Measurements from ENCODE around the gene RRAS2. TPM values are rescaled to one million over a fixed set of nuclear protein-coding genes. Genes with fewer than 3 reads are reported as not detected.
A peak's percentile ranks its signal among the peaks of the same experiment; 100 is the strongest.

Gene RRAS2
- total and polyA plus RNA-seq, 9 of the 15 experiments (the other 6 are each of a cell fraction or from before 2014, with no cell fraction given), result 9.4 to 47.5 (median 37.6) TPM

DNA sequence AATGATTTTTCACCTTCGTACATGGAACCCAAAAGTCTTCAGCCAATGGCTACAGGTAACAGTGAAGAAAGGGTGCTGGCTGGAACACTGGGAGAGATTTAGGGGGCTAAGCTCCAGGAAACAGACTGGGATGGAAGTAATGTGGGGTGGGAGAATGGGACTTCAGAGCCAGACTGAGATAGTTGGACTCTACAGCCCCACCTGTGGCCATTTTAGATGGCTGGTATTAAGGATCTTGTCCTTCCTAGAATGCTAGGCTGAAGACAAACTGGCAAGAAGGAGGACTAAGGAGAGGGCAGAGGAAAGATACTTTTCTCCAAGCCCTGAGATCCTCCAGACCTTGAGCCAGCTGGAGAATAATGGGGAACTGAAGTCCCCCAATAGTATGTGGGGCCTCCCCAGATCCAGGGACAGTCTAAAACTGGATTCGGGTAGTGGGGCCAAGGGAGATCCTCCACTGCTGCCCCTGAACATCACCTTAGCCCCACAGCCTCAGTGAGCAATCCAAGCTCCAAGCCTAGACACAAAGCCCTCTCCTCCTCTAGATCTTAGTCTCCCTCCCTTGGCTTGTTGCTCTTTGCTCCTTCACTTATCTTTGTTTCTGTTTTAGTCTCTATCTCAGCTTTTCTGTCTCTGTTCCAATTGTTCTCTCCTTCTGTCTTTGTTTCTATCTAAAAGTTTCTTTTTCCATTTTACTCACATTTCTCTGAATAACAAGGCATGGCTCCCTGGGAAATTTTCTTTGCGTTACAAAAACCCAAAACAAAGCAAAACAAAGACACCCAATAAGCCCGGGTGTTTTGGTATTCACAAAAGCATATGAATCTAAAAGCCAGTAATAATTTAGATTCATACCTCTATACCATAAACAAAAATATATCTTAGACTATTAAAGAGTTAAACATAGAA is 16.2 kb upstream of the RRAS2 start:
- Histone ChIP-seq H3K79me2 (ENCODE audit: control insufficient read depth, insufficient read depth, low read length) (no peaks in the 10 kb centered on the region), H4K20me1 (replicated peaks; ENCODE audit: control insufficient read depth, insufficient read depth, low read length) (no peaks in the 10 kb centered on the region; the same call in 1 of the 2 replicates), H3K4me2 (ENCODE audit: insufficient read depth, low read length) (no peak overlapping the region), H3K36me3 (ENCODE audit: control insufficient read depth, insufficient read depth, low read length) (no peaks in the 10 kb centered on the region), H3K9ac (ENCODE audit: insufficient read depth in 1 of 2, low read depth in 2 of 2, low read length in 2 of 2) (no peak overlapping the region), H3K9me1 (ENCODE audit: control insufficient read depth, insufficient read depth, low read length) (no peaks in the 10 kb centered on the region), H3K4me1 (replicated peaks in 1 of 2; ENCODE audit: control insufficient read depth in 2 of 2, insufficient read depth in 2 of 2, low read length in 2 of 2) (no peaks in the 10 kb centered on the region), H3K4me3 (no peak overlapping the region), H2AFZ (ENCODE audit: low read depth, low read length) (no peak overlapping the region), H3K27ac (ENCODE audit: extremely low read depth, low read depth, low read length) (no peak overlapping the region), H3K27me3 (ENCODE audit: control insufficient read depth in 2 of 2, insufficient read depth in 2 of 2, low read length in 2 of 2) (peaks cover 9 to 10% of the 10 kb centered on the region in 2 experiments; a peak in 4 of 5 replicates), H3K9me3 (replicated peaks; ENCODE audit: control insufficient read depth, insufficient read depth, low read depth, low read length) (no peaks in the 10 kb centered on the region)
- peak in 2 of 4 experiments; percentile 27 to 32 for DNase-seq (ENCODE audit: extremely low read depth in 1 of 4, low spot score in 3 of 4)
- in situ Hi-C loops (cut with MboI), result no loop called here
- ChIA-PET POLR2A (interaction anchor here (0.8 kb wide), 1 partner anchor 18 kb away, joined by 3 read pairs; no protein-coding TSS in a partner anchor), CTCF (ENCODE audit: low intra/inter-chr PET ratio) (no interaction called here)
- FAIRE-seq, result peak; percentile 70
- ATAC-seq, result peak; percentile 86
- 5% methylated on average over 4 of the region's 4 CpGs for WGBS (ENCODE audit: insufficient coverage, low coverage, missing lambda C conversion rate)
- TF ChIP-seq PHB (CRISPR knock-in tag; IDR thresholded peaks at IDR 0.05) (no peak), FOSL1 (tag; conservative IDR thresholded peaks at IDR 0.05) (no peak), RUNX1 (IDR thresholded peaks at IDR 0.05; ENCODE audit: low read depth) (no peak), FOXJ2 (tag; IDR thresholded peaks at IDR 0.05) (no peak), BCOR (IDR thresholded peaks at IDR 0.05) (no peak), PML (IDR thresholded peaks at IDR 0.05; ENCODE audit: low read length) (no peak), CTCF (IDR thresholded peaks at IDR 0.05 in 2 of 3, conservative IDR thresholded peaks at IDR 0.05 in 1 of 3; ENCODE audit: insufficient read depth in 2 of 3, low read depth in 1 of 3, low read length in 3 of 3) (peak; percentile 44 to 56 (median 45))
- no TSS peak for BruUV-seq (replicated peaks)
- intact Hi-C loops (cut with micrococcal nuclease), result no loop called here
